LNCaP clone FGC (cell line): ENCODE data around the gene PADI1.

Source experiments
- DNase-seq: peaks from one replicate; pipeline ENCODE4 v3.0.0-alpha.2; 2011; ENCODE audit warnings: low read depth
- H3K4me3 ChIP-seq: 2 replicates; pipeline ENCODE4 v1.5.1; 2011; ENCODE audit warnings: mild to moderate bottlenecking, low read depth, low read length, control low read depth
- CTCF ChIP-seq: IDR thresholded peaks from 2 replicates; pipeline ENCODE4 v1.5.1; 2012; ENCODE audit warnings: mild to moderate bottlenecking; ENCODE audit not compliant: control insufficient read depth, insufficient read depth; ENCODE audit errors: extremely low read depth

The PADI1 gene

GRCh38 chr1:17161926-17162800 lies 42.8 kb upstream of the PADI1 start:
- TF ChIP-seq CTCF = no peak

GRCh38 chr1:17162941-17163340 lies 42.0 kb upstream of the PADI1 start:
- no peak for TF ChIP-seq CTCF
- no peak overlapping the region for H3K4me3 ChIP-seq
- DNase-seq = no peak

More at GRCh38 chr1:17161926-17162800, 42.8 kb upstream of the PADI1 start:
- H3K4me3 ChIP-seq = no peak overlapping the region
- DNase-seq = no peak

GRCh38 chr1:17163371-17163770 lies 41.6 kb upstream of the PADI1 start:
- DNase-seq = no peak
- H3K4me3 ChIP-seq = no peak overlapping the region
- TF ChIP-seq CTCF = no peak

- DNase-seq = no peak
- no peak overlapping the region for H3K4me3 ChIP-seq
- no peak for TF ChIP-seq CTCF
Observed at GRCh38 chr1:17163789-17164666, 40.9 kb upstream of the PADI1 start.

GRCh38 chr1:17165823-17166222 lies 39.1 kb upstream of the PADI1 start:
- DNase-seq = no peak
- TF ChIP-seq CTCF = no peak
- H3K4me3 ChIP-seq = no peak overlapping the region

- no peak overlapping the region for H3K4me3 ChIP-seq
- TF ChIP-seq CTCF = no peak
- DNase-seq = no peak
Observed at GRCh38 chr1:17167041-17167785, 37.7 kb upstream of the PADI1 start.
